RWPE1 (cell line): ENCODE measurements around the gene RPUSD3.
"Not testable (repeated sequence)": the region's sequence is repeated elsewhere in the genome, so short reads cannot be mapped to it uniquely, and the experiment has no call there.

ENCODE experiments used
- CTCF ChIA-PET: fragments of 350-600 bp; sonication (Branson Sonifier 250); formaldehyde crosslinking; extraction: SDS; loops from one replicate; lab custom pipeline; 2021; lab: Yijun Ruan, JAX
- POLR2A ChIA-PET: fragments of 400-600 bp; formaldehyde crosslinking; extraction: SDS; loops from one replicate; lab custom pipeline; 2020; ENCODE audit warnings: antibody characterized with exemption; ENCODE audit not compliant: low non-redundant PET; lab: Yijun Ruan, JAX
- DNase-seq: peaks from one replicate; pipeline ENCODE4 v3.0.0; 2012; ENCODE audit warnings: low spot score
- H3K27ac ChIP-seq: fragments of 450-650 bp; 2 replicates; pipeline ENCODE4 v1.5.1; 2017
- TF ChIP-seq, protein P1 (sequence below): fragments of 450-650 bp; conservative IDR thresholded peaks from 2 replicates; pipeline ENCODE4 v1.5.1; 2017; ENCODE audit warnings: low read depth, mild to moderate bottlenecking

The RPUSD3 gene

GRCh38 chr3:9866639-9867038, 22.8 kb upstream of the RPUSD3 start:
- TF ChIP-seq, protein P1, sequence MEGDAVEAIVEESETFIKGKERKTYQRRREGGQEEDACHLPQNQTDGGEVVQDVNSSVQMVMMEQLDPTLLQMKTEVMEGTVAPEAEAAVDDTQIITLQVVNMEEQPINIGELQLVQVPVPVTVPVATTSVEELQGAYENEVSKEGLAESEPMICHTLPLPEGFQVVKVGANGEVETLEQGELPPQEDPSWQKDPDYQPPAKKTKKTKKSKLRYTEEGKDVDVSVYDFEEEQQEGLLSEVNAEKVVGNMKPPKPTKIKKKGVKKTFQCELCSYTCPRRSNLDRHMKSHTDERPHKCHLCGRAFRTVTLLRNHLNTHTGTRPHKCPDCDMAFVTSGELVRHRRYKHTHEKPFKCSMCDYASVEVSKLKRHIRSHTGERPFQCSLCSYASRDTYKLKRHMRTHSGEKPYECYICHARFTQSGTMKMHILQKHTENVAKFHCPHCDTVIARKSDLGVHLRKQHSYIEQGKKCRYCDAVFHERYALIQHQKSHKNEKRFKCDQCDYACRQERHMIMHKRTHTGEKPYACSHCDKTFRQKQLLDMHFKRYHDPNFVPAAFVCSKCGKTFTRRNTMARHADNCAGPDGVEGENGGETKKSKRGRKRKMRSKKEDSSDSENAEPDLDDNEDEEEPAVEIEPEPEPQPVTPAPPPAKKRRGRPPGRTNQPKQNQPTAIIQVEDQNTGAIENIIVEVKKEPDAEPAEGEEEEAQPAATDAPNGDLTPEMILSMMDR = no peak
- H3K27ac ChIP-seq = peak overlapping the region; percentile 56
- no peak for DNase-seq
- ChIA-PET POLR2A (no interaction called here), CTCF (no interaction called here)

DNA sequence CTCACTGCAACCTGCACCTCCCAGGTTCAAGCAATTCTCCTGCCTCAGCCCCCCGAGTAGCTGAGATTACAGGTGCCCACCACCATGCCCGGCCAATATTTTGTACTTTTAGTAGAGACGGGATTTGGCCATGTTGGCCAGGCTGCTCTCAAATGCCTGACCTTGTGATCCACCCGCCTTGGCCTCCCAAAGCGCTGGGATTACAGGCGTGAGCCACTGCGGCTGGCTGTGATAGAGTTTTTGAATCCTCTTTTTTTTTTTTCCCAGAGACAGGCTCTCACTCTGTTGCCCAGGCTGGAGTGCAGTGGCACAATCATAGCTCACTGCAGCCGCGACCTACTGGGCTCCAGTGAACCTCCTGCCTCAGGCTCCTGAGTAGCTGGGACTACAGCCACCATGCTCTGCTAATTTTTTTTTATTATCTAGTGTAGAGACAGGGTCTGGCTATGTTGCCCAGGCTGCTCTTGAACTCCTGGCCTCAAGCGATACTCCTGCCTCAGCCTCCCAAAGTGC, 21.4 kb upstream of the RPUSD3 start:
- peak overlapping the region; percentile 74 for H3K27ac ChIP-seq
- CTCF ChIA-PET, POLR2A ChIA-PET: not testable (repeated sequence)

DNA sequence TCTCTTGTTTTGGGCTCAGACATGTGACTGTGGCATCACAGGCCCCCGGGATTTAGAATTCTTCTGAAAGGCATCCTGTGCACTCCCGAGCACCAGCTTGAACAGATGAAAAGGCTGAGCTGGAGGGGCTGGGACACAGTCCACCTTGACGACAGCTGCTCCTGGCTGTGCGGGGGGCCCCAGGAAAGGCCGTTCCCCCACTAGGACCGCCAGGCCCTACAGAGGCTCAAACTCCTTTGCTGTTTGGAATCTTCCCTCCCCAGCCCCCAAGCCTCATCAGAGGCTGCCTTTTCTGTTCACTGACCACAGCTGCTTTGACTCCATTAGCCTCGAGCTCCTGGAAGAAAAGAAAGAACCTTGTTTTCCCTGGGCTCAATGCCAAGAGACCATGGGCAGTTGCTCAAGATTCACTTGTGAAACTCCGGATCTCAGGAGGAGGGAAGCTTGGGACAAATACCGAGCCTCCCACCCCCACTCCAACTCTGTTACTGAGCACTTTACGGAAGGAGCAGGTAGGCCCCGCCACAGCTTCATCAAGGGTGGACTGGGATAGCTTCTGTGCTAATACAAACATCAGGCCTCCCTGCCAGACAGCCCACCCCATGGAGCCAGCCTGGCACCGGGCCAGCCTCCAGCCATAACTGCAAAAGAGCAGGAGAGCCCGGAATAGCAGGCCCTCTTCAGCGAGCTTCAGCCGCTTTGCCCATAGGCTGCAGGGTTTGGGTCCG, 20.6 kb upstream of the RPUSD3 start:
- H3K27ac ChIP-seq = peak overlapping the region; percentile 74
- CTCF ChIA-PET = interaction anchor here (0.6 kb wide), 1 partner anchor 37 kb away, joined by 3 read pairs; no protein-coding TSS in a partner anchor
- POLR2A ChIA-PET = no interaction called here
- TF ChIP-seq, protein P1 = no peak
- DNase-seq = no peak

More for the DNA sequence above, 21.4 kb upstream of the RPUSD3 start:
- not testable (repeated sequence) for DNase-seq

DNA sequence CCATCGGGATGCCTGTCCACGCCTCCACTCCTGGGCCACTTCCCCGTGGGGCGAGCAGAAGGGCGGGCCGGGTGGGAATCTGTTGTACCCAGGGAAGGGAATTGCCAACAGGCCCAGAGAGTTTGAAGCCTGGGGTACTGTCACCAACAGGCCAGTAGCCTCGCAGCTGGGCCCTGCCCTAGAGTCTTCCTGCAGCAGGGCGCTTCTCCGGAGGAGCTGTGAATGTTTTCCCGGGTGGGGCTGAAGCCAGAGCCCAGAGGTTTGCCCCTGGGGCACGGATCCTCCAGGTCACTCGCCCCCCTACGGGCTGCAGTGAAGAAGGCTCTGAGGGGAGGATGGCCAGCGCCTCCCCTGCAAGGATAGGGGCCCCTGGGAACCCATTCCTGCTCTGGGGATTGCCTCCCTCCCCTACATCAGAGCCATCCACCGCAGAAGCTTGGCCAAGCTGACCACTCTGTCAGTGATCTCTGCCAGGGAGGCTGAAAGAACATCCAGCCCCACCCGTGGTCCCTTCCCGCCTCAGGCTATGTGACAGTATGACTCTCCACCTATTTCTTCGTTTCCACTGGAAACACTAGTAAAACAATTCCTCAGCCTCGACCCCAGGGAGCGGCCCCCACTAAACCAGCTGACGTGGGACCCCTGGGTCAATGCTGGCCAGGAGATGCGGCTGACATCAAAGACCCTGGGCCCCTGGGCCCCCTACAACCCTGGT, 19.4 kb upstream of the RPUSD3 start:
- no peak for DNase-seq
- TF ChIP-seq, protein P1 = no peak
- peak overlapping the region; percentile 74 for H3K27ac ChIP-seq
- ChIA-PET POLR2A (no interaction called here), CTCF (no interaction called here)

DNA sequence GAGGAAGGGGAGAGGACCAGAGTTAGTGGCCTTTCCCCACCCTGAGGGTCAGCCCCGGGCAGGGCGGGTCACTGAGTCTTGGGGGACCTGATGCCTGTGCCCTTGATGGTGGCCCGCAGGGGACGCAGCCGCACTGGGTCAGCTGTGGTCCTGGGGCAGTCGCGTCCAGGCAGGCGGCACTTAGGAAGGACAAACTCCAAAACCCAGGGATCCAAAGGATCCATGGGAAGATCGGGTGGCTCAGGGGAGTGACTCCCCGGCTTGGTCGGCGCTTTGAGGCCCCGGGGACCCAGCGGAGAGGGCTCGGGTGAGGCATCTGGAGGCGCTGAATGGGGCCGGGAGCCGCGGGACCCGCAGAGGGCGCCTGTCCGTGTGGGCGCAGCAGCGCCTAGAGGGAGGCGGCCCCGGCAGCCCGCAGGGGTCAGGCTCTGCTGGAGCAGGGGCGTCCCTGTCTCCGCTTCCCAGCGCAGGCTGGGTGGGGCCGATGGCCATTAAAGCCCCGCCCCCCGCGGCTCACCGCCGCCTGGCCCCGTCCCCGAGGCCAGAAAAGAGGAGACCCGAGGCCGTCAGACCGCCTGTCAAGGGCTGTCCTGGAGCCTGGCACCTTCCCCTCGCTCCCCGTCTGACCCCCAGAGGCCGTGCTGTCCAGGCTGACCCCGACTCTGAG, 18.7 kb upstream of the RPUSD3 start:
- TF ChIP-seq, protein P1 = no peak
- POLR2A ChIA-PET = no interaction called here
- CTCF ChIA-PET = no interaction called here
- peak overlapping the region; percentile 74; the same call in 1 of the 2 replicates for H3K27ac ChIP-seq
- no peak for DNase-seq

DNA sequence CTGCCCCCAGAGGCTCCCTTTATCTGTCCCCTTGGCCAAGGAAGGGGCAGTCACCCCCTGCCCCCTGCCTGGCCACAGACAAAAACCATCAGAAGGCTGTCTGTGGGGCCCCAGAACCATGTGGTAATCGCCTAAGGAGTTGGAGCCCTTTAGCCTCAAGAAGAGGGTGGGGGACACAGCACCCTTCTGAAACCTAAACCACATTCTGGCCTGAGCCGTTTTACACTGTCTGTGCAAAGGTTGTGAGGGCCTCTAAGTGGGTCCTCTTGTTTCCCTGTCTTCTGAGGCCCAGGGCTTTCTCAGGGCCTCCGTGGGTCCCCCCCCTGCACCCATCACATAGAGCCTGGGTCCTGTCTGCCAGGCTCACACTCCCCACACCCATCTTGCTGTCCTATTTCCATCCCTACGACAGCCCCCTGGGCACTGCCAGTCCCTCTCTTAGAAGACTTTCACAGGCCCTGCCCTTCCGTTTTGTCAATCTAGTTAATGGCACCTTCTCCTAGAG, 17.9 kb upstream of the RPUSD3 start:
- H3K27ac ChIP-seq = no peak overlapping the region; the same call in 1 of the 2 replicates
- ChIA-PET POLR2A (no interaction called here), CTCF (no interaction called here)
- TF ChIP-seq, protein P1 = no peak
- DNase-seq = no peak
